Osteocyte (in vitro differentiated cells): ENCODE measurements around the gene TRIAP1. TPM values are rescaled to one million over a fixed set of nuclear protein-coding genes. Genes with fewer than 3 reads are reported as not detected.
"Not testable (repeated sequence)": the region's sequence is repeated elsewhere in the genome, so short reads cannot be mapped to it uniquely, and the experiment has no call there.

Source experiments
- DNase-seq: peaks from one replicate; pipeline ENCODE4 v3.0.0; 2021; ENCODE audit warnings: mixed read lengths; ENCODE audit not compliant: unreplicated experiment; ENCODE audit errors: extremely low spot score
- H3K27ac Mint-ChIP-seq: one replicate; pipeline ENCODE4 v1.8.0; 2021; ENCODE audit warnings: mild to moderate bottlenecking, mixed read lengths; ENCODE audit not compliant: unreplicated experiment
- H3K27me3 Mint-ChIP-seq: one replicate; pipeline ENCODE4 v1.8.0; 2021; ENCODE audit warnings: mixed read lengths; ENCODE audit not compliant: unreplicated experiment
- H3K36me3 Mint-ChIP-seq: one replicate; pipeline ENCODE4 v1.8.0; 2021; ENCODE audit warnings: mixed read lengths; ENCODE audit not compliant: unreplicated experiment
- H3K4me1 Mint-ChIP-seq: one replicate; pipeline ENCODE4 v1.8.0; 2021; ENCODE audit warnings: mixed read lengths; ENCODE audit not compliant: unreplicated experiment
- H3K4me3 Mint-ChIP-seq: one replicate; pipeline ENCODE4 v1.8.0; 2021; ENCODE audit warnings: mild to moderate bottlenecking, moderate library complexity, mixed read lengths; ENCODE audit not compliant: unreplicated experiment
- H3K9me3 Mint-ChIP-seq: one replicate; pipeline ENCODE4 v1.8.0; 2021; ENCODE audit warnings: mixed read lengths; ENCODE audit not compliant: unreplicated experiment
- CTCF ChIP-seq: fragments of 200-600 bp; sonication (generic); IDR thresholded peaks from 2 replicates; pipeline ENCODE4 v1.5.0; 2021; ENCODE audit warnings: antibody characterized with exemption, mild to moderate bottlenecking, moderate library complexity
- total RNA-seq: library from RNA; stranded (reverse); gene quantifications from 2 replicates; pipeline ENCODE4 v1.2.1, GENCODE V29; 2021

The TRIAP1 gene
- total RNA-seq, 1 donor from 2014 or later = 23.9 TPM

GRCh38 chr12:120489018-120489417 lies 42.8 kb upstream of the TRIAP1 start:
- no peak for DNase-seq
- H3K4me3 Mint-ChIP-seq = no peak overlapping the region

GRCh38 chr12:120488057-120488640 lies 42.0 kb upstream of the TRIAP1 start:
- no peak overlapping the region for H3K4me3 Mint-ChIP-seq
- H3K27me3 Mint-ChIP-seq = no peaks in the 10 kb centered on the region
- H3K36me3 Mint-ChIP-seq = peaks cover 9% of the 10 kb centered on the region
- H3K27ac Mint-ChIP-seq = no peak overlapping the region
- no peaks in the 10 kb centered on the region for H3K4me1 Mint-ChIP-seq
- DNase-seq = no peak
- TF ChIP-seq CTCF = no peak
- no peaks in the 10 kb centered on the region for H3K9me3 Mint-ChIP-seq

More at GRCh38 chr12:120489018-120489417, 42.8 kb upstream of the TRIAP1 start:
- TF ChIP-seq CTCF = no peak
- Mint-ChIP-seq H3K36me3 (peaks cover 6% of the 10 kb centered on the region), H3K4me1 (no peaks in the 10 kb centered on the region), H3K9me3 (no peaks in the 10 kb centered on the region), H3K27me3 (no peaks in the 10 kb centered on the region), H3K27ac (no peak overlapping the region)

- H3K4me1 Mint-ChIP-seq, H3K9me3 Mint-ChIP-seq, H3K27ac Mint-ChIP-seq, H3K27me3 Mint-ChIP-seq, H3K4me3 Mint-ChIP-seq, DNase-seq, H3K36me3 Mint-ChIP-seq: not testable (repeated sequence)
These were observed 41.4 kb upstream of the TRIAP1 start for GRCh38 chr12:120487552-120487951.

GRCh38 chr12:120485961-120486881 lies 40.0 kb upstream of the TRIAP1 start:
- TF ChIP-seq CTCF = no peak
- Mint-ChIP-seq H3K36me3 (peaks cover 11% of the 10 kb centered on the region), H3K4me1 (no peaks in the 10 kb centered on the region), H3K27ac (no peak overlapping the region), H3K27me3 (no peaks in the 10 kb centered on the region), H3K9me3 (no peaks in the 10 kb centered on the region), H3K4me3 (no peak overlapping the region)
- DNase-seq = no peak

GRCh38 chr12:120483621-120484020 lies 37.4 kb upstream of the TRIAP1 start:
- no peak for DNase-seq
- TF ChIP-seq CTCF = no peak
- Mint-ChIP-seq H3K4me1 (no peaks in the 10 kb centered on the region), H3K4me3 (no peak overlapping the region), H3K36me3 (peaks cover 8% of the 10 kb centered on the region), H3K9me3 (no peaks in the 10 kb centered on the region), H3K27me3 (no peaks in the 10 kb centered on the region), H3K27ac (no peak overlapping the region)
